Spleen (tissue), 7 donors: Measurements from ENCODE around the gene DNAH17.

ENCODE experiments used
- POLR2A ChIP-seq, 3 donors: fragments of 450-650 bp; IDR thresholded peaks; one replicate each; pipeline ENCODE4 v1.5.1; 2017; ENCODE audit warnings: antibody characterized with exemption in 3 of 3, mild to moderate bottlenecking in 1 of 3
- POLR2AphosphoS5 ChIP-seq, 3 donors: sonication (generic); formaldehyde crosslinking; IDR thresholded peaks; one replicate each; pipeline ENCODE4 v1.5.1; 2017; ENCODE audit warnings: antibody characterized with exemption in 3 of 3
- TF ChIP-seq, protein P1 (sequence below), 11 experiments: fragments of 200-600 bp in 7 of 11; fragments of 450-650 bp in 4 of 11; sonication (generic) in 4 of 11; IDR thresholded peaks in 8 of 11; conservative IDR thresholded peaks in 3 of 11; 1 replicate in 7 of 11; 2 replicates in 4 of 11; pipeline versions ENCODE4 v1.4.0 to v1.8.0; 2016 to 2021; ENCODE audit warnings: antibody characterized with exemption in 11 of 11, inconsistent platforms in 4 of 11, mild to moderate bottlenecking in 1 of 11
- donor health status: DM: no; HTN: no; CAD: no; lungs with moderate emphysema.
- donor health status: DM: no; HTN: no; CAD: no.
- donor health status: DM: no; HTN: no; CAD: no.

- TF ChIP-seq, protein P1, sequence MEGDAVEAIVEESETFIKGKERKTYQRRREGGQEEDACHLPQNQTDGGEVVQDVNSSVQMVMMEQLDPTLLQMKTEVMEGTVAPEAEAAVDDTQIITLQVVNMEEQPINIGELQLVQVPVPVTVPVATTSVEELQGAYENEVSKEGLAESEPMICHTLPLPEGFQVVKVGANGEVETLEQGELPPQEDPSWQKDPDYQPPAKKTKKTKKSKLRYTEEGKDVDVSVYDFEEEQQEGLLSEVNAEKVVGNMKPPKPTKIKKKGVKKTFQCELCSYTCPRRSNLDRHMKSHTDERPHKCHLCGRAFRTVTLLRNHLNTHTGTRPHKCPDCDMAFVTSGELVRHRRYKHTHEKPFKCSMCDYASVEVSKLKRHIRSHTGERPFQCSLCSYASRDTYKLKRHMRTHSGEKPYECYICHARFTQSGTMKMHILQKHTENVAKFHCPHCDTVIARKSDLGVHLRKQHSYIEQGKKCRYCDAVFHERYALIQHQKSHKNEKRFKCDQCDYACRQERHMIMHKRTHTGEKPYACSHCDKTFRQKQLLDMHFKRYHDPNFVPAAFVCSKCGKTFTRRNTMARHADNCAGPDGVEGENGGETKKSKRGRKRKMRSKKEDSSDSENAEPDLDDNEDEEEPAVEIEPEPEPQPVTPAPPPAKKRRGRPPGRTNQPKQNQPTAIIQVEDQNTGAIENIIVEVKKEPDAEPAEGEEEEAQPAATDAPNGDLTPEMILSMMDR (IDR thresholded peaks at IDR 0.05 in 8 of 11, conservative IDR thresholded peaks at IDR 0.05 in 3 of 11), result no peak
- no peak for TF ChIP-seq POLR2A (IDR thresholded peaks at IDR 0.05)
- TF ChIP-seq POLR2AphosphoS5 (IDR thresholded peaks at IDR 0.05), result no peak
Observed at GRCh38 chr17:78486228-78486802, 90.9 kb downstream of the DNAH17 start.
